Measurements from ENCODE around the gene BOC. TPM values are rescaled to one million over a fixed set of nuclear protein-coding genes. Genes with fewer than 3 reads are reported as not detected.

BOC gene
- total RNA-seq, 2 experiments from 2014 or later: 0.03 TPM; not detected in 1

DNA sequence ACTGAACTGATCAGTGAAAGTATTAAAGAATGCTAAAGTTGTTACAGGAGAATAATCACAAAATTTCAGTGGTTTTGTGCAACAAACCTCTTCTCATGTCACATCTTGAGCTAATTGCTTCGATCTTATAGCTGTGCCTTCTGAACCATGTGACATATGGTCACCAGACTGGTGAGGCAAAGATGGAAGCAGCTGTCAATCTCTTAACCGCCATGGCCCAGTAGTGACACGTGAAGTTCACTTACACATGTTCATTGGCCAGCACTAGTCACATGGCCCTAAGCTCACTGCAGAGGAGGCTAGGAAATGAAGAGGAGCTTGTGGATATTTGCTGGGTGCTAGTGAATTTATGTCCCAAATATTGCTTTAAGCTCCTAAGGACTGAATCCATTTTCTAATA lies 32.5 kb downstream of the BOC start:
- ChIA-PET POLR2A (interaction anchor here (1.5 kb wide), 1 partner anchor 10 kb away, joined by 6 read pairs; no protein-coding TSS in a partner anchor), CTCF (ENCODE audit: unreplicated experiment) (no interaction called here)
- H3K4me2 ChIP-seq (ENCODE audit: low read length): no peak overlapping the region
- no peaks in the 10 kb centered on the region for H4K20me1 ChIP-seq (ENCODE audit: insufficient read depth, low read length)
- TF ChIP-seq, protein P1, sequence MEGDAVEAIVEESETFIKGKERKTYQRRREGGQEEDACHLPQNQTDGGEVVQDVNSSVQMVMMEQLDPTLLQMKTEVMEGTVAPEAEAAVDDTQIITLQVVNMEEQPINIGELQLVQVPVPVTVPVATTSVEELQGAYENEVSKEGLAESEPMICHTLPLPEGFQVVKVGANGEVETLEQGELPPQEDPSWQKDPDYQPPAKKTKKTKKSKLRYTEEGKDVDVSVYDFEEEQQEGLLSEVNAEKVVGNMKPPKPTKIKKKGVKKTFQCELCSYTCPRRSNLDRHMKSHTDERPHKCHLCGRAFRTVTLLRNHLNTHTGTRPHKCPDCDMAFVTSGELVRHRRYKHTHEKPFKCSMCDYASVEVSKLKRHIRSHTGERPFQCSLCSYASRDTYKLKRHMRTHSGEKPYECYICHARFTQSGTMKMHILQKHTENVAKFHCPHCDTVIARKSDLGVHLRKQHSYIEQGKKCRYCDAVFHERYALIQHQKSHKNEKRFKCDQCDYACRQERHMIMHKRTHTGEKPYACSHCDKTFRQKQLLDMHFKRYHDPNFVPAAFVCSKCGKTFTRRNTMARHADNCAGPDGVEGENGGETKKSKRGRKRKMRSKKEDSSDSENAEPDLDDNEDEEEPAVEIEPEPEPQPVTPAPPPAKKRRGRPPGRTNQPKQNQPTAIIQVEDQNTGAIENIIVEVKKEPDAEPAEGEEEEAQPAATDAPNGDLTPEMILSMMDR (conservative IDR thresholded peaks at IDR 0.05; ENCODE audit: low read length): no peak
- no peak for TF ChIP-seq EZH2phosphoT487 (IDR thresholded peaks at IDR 0.05; ENCODE audit: borderline replicate concordance, low read depth, low read length)
- no peak overlapping the region for H3K4me3 ChIP-seq (ENCODE audit: low read depth, low read length, poor library complexity, severe bottlenecking)
- no peaks in the 10 kb centered on the region for H3K9me3 ChIP-seq (ENCODE audit: low read length)
- no peak for DNase-seq (ENCODE audit: low spot score)
- intact Hi-C loops (cut with micrococcal nuclease; ENCODE audit: unreplicated experiment): no loop called here
- no peak overlapping the region for H3K27ac ChIP-seq (ENCODE audit: low read depth, low read length, poor library complexity, severe bottlenecking)
- no peak overlapping the region for H2AFZ ChIP-seq (ENCODE audit: low read length)
- no TSS peak for BruUV-seq (replicated peaks)
- H3K36me3 ChIP-seq (ENCODE audit: insufficient read depth, low read length): no peaks in the 10 kb centered on the region
- H3K79me2 ChIP-seq (ENCODE audit: insufficient read depth, low read depth, low read length): no peaks in the 10 kb centered on the region
- H3K4me1 ChIP-seq (ENCODE audit: insufficient read depth, low read length, poor library complexity, severe bottlenecking): no peaks in the 10 kb centered on the region
- H3K9me2 ChIP-seq (ENCODE audit: insufficient read depth, low read length): no peaks in the 10 kb centered on the region

DNA sequence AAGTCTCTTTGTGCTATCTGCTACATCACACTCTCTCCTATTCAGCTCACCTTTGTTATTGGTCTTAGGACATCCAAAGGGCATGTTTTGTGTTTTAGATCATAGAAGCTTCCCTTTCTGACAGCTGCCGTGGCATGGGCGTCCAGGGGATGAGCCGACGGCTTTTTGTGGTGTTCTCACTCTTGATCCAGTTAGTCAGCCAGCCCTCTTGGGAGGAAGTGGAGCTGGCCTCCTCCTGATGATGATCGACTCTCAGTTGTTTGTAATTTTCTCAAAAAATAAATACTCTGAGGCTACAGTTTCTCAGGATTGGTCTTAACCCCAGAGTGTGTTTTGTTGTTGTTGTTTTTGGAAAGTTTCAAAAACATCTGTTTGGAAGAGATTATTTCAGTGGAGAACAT lies 34.4 kb downstream of the BOC start:
- DNase-seq (ENCODE audit: low spot score): no peak
- Histone ChIP-seq H3K4me1 (ENCODE audit: insufficient read depth, low read length, poor library complexity, severe bottlenecking) (no peaks in the 10 kb centered on the region), H3K4me2 (ENCODE audit: low read length) (no peak overlapping the region), H2AFZ (ENCODE audit: low read length) (no peak overlapping the region), H3K4me3 (ENCODE audit: low read depth, low read length, poor library complexity, severe bottlenecking) (no peak overlapping the region), H3K9me2 (ENCODE audit: insufficient read depth, low read length) (no peaks in the 10 kb centered on the region), H3K9me3 (ENCODE audit: low read length) (no peaks in the 10 kb centered on the region), H4K20me1 (ENCODE audit: insufficient read depth, low read length) (no peaks in the 10 kb centered on the region), H3K27ac (ENCODE audit: low read depth, low read length, poor library complexity, severe bottlenecking) (no peak overlapping the region), H3K79me2 (ENCODE audit: insufficient read depth, low read depth, low read length) (no peaks in the 10 kb centered on the region), H3K36me3 (ENCODE audit: insufficient read depth, low read length) (no peaks in the 10 kb centered on the region)
- ChIA-PET POLR2A (no interaction called here), CTCF (ENCODE audit: unreplicated experiment) (no interaction called here)
- no TSS peak for BruUV-seq (replicated peaks)
- intact Hi-C loops (cut with micrococcal nuclease; ENCODE audit: unreplicated experiment): no loop called here
- no peak for TF ChIP-seq EZH2phosphoT487 (IDR thresholded peaks at IDR 0.05; ENCODE audit: borderline replicate concordance, low read depth, low read length)
- TF ChIP-seq, protein P1 (conservative IDR thresholded peaks at IDR 0.05; ENCODE audit: low read length): no peak

DNA sequence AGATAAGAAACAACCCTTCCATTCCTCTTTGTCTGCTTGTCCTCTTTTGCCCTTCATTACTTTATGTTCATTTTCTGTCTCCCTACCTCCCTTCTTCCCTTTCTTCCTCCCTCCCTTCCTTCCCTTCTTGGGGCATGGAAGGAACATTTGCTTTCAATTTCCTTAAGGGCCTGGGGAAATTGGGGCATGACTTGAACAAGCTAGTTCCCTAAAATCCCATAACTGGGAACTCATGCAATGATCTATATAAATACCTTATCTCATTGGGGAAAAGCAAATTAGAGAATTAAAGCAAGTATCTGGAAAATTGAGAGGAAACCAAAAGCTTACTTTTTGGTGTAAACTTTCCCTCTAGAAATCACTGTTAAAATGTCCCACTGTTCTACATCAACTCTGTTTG lies 35.7 kb downstream of the BOC start:
- no TSS peak for BruUV-seq (replicated peaks)
- Histone ChIP-seq H3K9me2 (ENCODE audit: insufficient read depth, low read length) (no peaks in the 10 kb centered on the region), H3K9me3 (ENCODE audit: low read length) (no peaks in the 10 kb centered on the region), H2AFZ (ENCODE audit: low read length) (no peak overlapping the region), H3K4me3 (ENCODE audit: low read depth, low read length, poor library complexity, severe bottlenecking) (no peak overlapping the region), H3K27ac (ENCODE audit: low read depth, low read length, poor library complexity, severe bottlenecking) (no peak overlapping the region), H3K4me2 (ENCODE audit: low read length) (no peak overlapping the region), H3K4me1 (ENCODE audit: insufficient read depth, low read length, poor library complexity, severe bottlenecking) (no peaks in the 10 kb centered on the region), H4K20me1 (ENCODE audit: insufficient read depth, low read length) (no peaks in the 10 kb centered on the region), H3K36me3 (ENCODE audit: insufficient read depth, low read length) (no peaks in the 10 kb centered on the region), H3K79me2 (ENCODE audit: insufficient read depth, low read depth, low read length) (no peaks in the 10 kb centered on the region)
- intact Hi-C loops (cut with micrococcal nuclease; ENCODE audit: unreplicated experiment): no loop called here
- ChIA-PET CTCF (ENCODE audit: unreplicated experiment) (no interaction called here), POLR2A (interaction anchor here (0.6 to 1.0 kb wide), 2 partner anchors 30 to 90 kb away, joined by 3 read pairs; no protein-coding TSS in a partner anchor)
- no peak for TF ChIP-seq EZH2phosphoT487 (IDR thresholded peaks at IDR 0.05; ENCODE audit: borderline replicate concordance, low read depth, low read length)
- TF ChIP-seq, protein P1 (conservative IDR thresholded peaks at IDR 0.05; ENCODE audit: low read length): no peak
- DNase-seq (ENCODE audit: low spot score): no peak

All from OCI-LY7 (cell line).